H1 (cell line): ENCODE measurements around the gene GABBR1. TPM values are rescaled to one million over a fixed set of nuclear protein-coding genes. Genes with fewer than 3 reads are reported as not detected.

Experiments
- ATF2 ChIP-seq: IDR thresholded peaks from 2 replicates; pipeline ENCODE4 v1.6.1; 2012; ENCODE audit warnings: low read length, inconsistent platforms
- CHD7 ChIP-seq: fragments of 300-600 bp; sonication (generic); IDR thresholded peaks from 2 replicates; pipeline ENCODE4 v1.7.1; 2012; ENCODE audit warnings: low read length, moderate library complexity, mild to moderate bottlenecking, inconsistent platforms; ENCODE audit not compliant: insufficient replicate concordance
- KDM1A ChIP-seq: fragments of 200-600, 300-600 bp; sonication (generic); IDR thresholded peaks from 2 replicates; pipeline ENCODE4 v1.7.1; 2016; ENCODE audit warnings: mild to moderate bottlenecking, low read length, borderline replicate concordance
- RAD21 ChIP-seq, 2 experiments: IDR thresholded peaks in 1 of 2; conservative IDR thresholded peaks in 1 of 2; 2 replicates each; pipeline ENCODE4 v1.6.1; 2011; ENCODE audit warnings: low read depth in 2 of 2, low read length in 2 of 2, improper control_type of control experiment in 1 of 2, inconsistent platforms in 1 of 2, mild to moderate bottlenecking in 1 of 2, moderate library complexity in 1 of 2
- RBBP5 ChIP-seq: IDR thresholded peaks from 2 replicates; pipeline ENCODE4 v1.7.1; 2012; ENCODE audit warnings: low read depth, mild to moderate bottlenecking, inconsistent platforms, low read length, moderate library complexity, borderline replicate concordance
- RNF2 ChIP-seq: fragments of 200-900, 300-1000 bp; sonication (generic); IDR thresholded peaks from 2 replicates; pipeline ENCODE4 v1.7.1; 2016; ENCODE audit warnings: borderline replicate concordance, low read depth, mild to moderate bottlenecking, antibody characterized with exemption, low read length; ENCODE audit not compliant: poor library complexity, severe bottlenecking; ENCODE audit errors: missing control alignments
- SIX5 ChIP-seq: IDR thresholded peaks from 2 replicates; pipeline ENCODE4 v1.6.1; 2011; ENCODE audit warnings: mild to moderate bottlenecking, low read depth, low read length
- TAF7 ChIP-seq: optimal IDR thresholded peaks from 2 replicates; pipeline ENCODE3; 2011; ENCODE audit warnings: low read depth, mild to moderate bottlenecking, inconsistent platforms, low read length, moderate library complexity, borderline replicate concordance
- ZNF274 ChIP-seq: IDR thresholded peaks from 2 replicates; pipeline ENCODE4 v1.7.0; 2012; ENCODE audit warnings: low read length, borderline replicate concordance; ENCODE audit errors: extremely low read depth
- polyA plus RNA-seq, 7 experiments: library from polyadenylated mRNA; depleted of rRNA in 3 of 7; stranded (reverse) in 5 of 7; unstranded in 2 of 7; fragments of >200 nt in 5 of 7; fragments of 200-250 nt in 2 of 7; gene quantifications; 1 replicate in 5 of 7; 2 replicates in 1 of 7; 4 replicates in 1 of 7; pipeline versions ENCODE4 v1.2.1 to v1.2.3, GENCODE V29; 2011 to 2013; ENCODE audit warnings: missing spikeins in 2 of 7, mixed read lengths in 2 of 7
- total RNA-seq: library from RNA; stranded (reverse); fragmentation: NEBNext Ultra II Directional; extraction: Animal tissue kit (Norgen Biotek cat#: 25700); gene quantifications from 2 replicates; pipeline ENCODE4 v1.2.1, GENCODE V29; 2021

GABBR1 gene
- total and polyA plus RNA-seq, 2 of the 8 experiments (the other 6 are each of a cell fraction or from before 2014, with no cell fraction given), result 75.9 to 78.3 TPM

DNA sequence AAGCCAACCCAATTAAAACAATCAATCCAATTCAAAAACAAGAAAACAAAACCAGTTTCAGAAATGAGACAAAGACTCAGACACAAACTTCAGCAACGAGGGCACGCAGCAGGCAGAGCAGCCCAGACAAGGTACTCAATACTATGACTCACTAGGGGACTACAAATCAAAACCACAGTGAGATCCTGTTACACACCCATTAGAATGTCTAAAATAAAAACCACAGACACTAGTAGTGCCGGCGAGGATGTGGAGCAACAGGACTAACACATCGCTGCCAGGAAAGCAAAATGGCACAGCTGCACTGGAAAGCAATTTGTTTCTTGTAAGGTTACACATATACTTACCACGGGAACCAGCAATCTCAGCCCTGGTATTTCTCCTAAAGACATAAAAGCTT is 116.9 kb downstream of the GABBR1 start (continued):
- TF ChIP-seq CHD7 (no peak), RBBP5 (no peak), SIX5 (no peak), ZNF274 (no peak), KDM1A (no peak), TAF7 (no peak), RAD21 (IDR thresholded peaks at IDR 0.05 in 1 of 2, conservative IDR thresholded peaks at IDR 0.05 in 1 of 2; ENCODE audit: low read depth in 2 of 2, low read length in 2 of 2) (no peak), RNF2 (no peak), ATF2 (no peak)
